Smooth muscle cell (in vitro differentiated cells): Measurements from ENCODE around the gene PC. TPM values are rescaled to one million over a fixed set of nuclear protein-coding genes. Genes with fewer than 3 reads are reported as not detected.

ENCODE experiments used
- DNase-seq: peaks from one replicate; lab custom pipeline; 2025; ENCODE audit not compliant: unreplicated experiment; lab: John Stamatoyannopoulos, UW
- H2AFZ ChIP-seq: fragments of 200-600 bp; sonication (generic); 2 replicates; pipeline ENCODE4 v1.6.0; 2016; ENCODE audit warnings: antibody characterized with exemption, low read depth, mild to moderate bottlenecking
- H3F3A ChIP-seq: fragments of 200-600 bp; sonication (generic); 2 replicates; pipeline ENCODE4 v1.6.0; 2017; ENCODE audit warnings: antibody characterized with exemption, low read depth
- H3K27ac ChIP-seq: fragments of 200-600 bp; sonication (generic); 2 replicates; pipeline ENCODE4 v1.5.1; 2016; ENCODE audit warnings: low read depth, mild to moderate bottlenecking
- H3K27me3 ChIP-seq: fragments of 200-600 bp; sonication (generic); 2 replicates; pipeline ENCODE4 v1.6.1; 2016; ENCODE audit warnings: low read depth, mild to moderate bottlenecking
- H3K36me3 ChIP-seq: fragments of 200-600 bp; sonication (generic); 2 replicates; pipeline ENCODE4 v1.5.1; 2016; ENCODE audit warnings: low read depth
- H3K4me1 ChIP-seq: fragments of 200-600 bp; sonication (generic); 2 replicates; pipeline ENCODE4 v1.5.1; 2016; ENCODE audit warnings: low read depth
- H3K4me2 ChIP-seq: fragments of 200-600 bp; sonication (generic); 2 replicates; pipeline ENCODE4 v1.6.0; 2016; ENCODE audit warnings: mild to moderate bottlenecking
- H3K4me3 ChIP-seq: fragments of 200-600 bp; sonication (generic); 2 replicates; pipeline ENCODE4 v1.5.1; 2016; ENCODE audit warnings: mild to moderate bottlenecking
- H3K79me2 ChIP-seq: fragments of 200-600 bp; sonication (generic); 2 replicates; pipeline ENCODE4 v1.6.0; 2016; ENCODE audit warnings: low read depth, mild to moderate bottlenecking
- H3K9ac ChIP-seq: fragments of 200-600 bp; sonication (generic); 2 replicates; pipeline ENCODE4 v1.6.0; 2016; ENCODE audit warnings: low read depth
- H3K9me3 ChIP-seq: fragments of 200-600 bp; sonication (generic); replicated peaks from 2 replicates; pipeline ENCODE4 v1.5.1; 2016; ENCODE audit warnings: low read depth
- H4K20me1 ChIP-seq: fragments of 200-600 bp; sonication (generic); 2 replicates; pipeline ENCODE4 v1.6.0; 2016; ENCODE audit warnings: low read depth
- WGBS: methylation state at CpG from one replicate; pipeline ENCODE4 v1.1.7; 2016; ENCODE audit warnings: low lambda C conversion rate; 5-methylcytosine and 5-hydroxymethylcytosine counted together
- polyA plus RNA-seq: library from polyadenylated mRNA; unstranded; fragments of >200 nt; fragmentation: Nextera tagmentation; extraction: Ambion mirVana; gene quantifications from 2 replicates; pipeline ENCODE4 v1.2.1, GENCODE V29; 2016
- total RNA-seq: library from RNA; depleted of rRNA; stranded (reverse); fragments of >200 nt; gene quantifications from 2 replicates; pipeline ENCODE4 v1.2.3, GENCODE V29; 2014
- TF ChIP-seq, protein P1 (sequence below): fragments of 200-600 bp; sonication (generic); IDR thresholded peaks from 2 replicates; pipeline ENCODE4 v1.5.1; 2017; ENCODE audit warnings: borderline replicate concordance, mild to moderate bottlenecking, antibody characterized with exemption; ENCODE audit not compliant: insufficient read depth, poor library complexity, severe bottlenecking

The PC gene
- total and polyA plus RNA-seq, 2 experiments from 2014 or later, result 11.8 to 36.1 TPM

DNA sequence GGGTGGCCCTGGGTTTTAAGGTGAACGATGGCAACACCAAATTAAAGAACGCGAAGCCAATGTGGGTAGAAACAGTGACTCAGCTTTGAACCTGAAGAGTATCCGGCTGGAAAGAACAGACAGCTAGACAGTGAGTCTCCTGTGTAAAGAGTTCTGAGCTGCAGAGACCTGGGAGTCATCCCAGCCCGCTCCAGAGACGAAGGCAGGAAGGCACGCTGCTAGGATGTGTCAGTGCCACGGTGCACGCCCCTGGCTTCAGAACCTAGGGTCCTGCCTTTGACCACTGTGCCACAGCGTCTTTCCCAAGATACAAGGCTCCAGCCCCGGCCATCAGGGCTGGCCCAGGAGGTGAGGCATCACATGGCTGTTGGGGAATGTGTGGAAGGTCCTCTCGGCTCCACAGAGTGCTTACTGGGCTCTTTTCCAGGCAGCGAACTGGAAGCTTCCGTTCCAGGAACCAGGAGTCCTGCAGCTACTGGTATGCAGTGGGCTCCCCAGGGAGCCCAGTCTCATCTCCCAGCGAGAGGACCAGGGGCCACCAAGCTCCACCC, 71.4 kb downstream of the PC start:
- no peak for DNase-seq
- Histone ChIP-seq H3K4me1 (peaks cover 13% of the 10 kb centered on the region), H3K9me3 (no peaks in the 10 kb centered on the region), H3K4me3 (no peak overlapping the region), H3K9ac (no peak overlapping the region), H3F3A (no peaks in the 10 kb centered on the region), H4K20me1 (peaks cover under 1% of the 10 kb centered on the region), H3K79me2 (no peaks in the 10 kb centered on the region), H3K36me3 (no peaks in the 10 kb centered on the region), H3K27ac (no peak overlapping the region), H3K4me2 (no peak overlapping the region), H3K27me3 (no peaks in the 10 kb centered on the region), H2AFZ (no peak overlapping the region)
- TF ChIP-seq, protein P1, sequence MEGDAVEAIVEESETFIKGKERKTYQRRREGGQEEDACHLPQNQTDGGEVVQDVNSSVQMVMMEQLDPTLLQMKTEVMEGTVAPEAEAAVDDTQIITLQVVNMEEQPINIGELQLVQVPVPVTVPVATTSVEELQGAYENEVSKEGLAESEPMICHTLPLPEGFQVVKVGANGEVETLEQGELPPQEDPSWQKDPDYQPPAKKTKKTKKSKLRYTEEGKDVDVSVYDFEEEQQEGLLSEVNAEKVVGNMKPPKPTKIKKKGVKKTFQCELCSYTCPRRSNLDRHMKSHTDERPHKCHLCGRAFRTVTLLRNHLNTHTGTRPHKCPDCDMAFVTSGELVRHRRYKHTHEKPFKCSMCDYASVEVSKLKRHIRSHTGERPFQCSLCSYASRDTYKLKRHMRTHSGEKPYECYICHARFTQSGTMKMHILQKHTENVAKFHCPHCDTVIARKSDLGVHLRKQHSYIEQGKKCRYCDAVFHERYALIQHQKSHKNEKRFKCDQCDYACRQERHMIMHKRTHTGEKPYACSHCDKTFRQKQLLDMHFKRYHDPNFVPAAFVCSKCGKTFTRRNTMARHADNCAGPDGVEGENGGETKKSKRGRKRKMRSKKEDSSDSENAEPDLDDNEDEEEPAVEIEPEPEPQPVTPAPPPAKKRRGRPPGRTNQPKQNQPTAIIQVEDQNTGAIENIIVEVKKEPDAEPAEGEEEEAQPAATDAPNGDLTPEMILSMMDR, result no peak
- 82% methylated on average over 15 of the region's 15 CpGs for WGBS

DNA sequence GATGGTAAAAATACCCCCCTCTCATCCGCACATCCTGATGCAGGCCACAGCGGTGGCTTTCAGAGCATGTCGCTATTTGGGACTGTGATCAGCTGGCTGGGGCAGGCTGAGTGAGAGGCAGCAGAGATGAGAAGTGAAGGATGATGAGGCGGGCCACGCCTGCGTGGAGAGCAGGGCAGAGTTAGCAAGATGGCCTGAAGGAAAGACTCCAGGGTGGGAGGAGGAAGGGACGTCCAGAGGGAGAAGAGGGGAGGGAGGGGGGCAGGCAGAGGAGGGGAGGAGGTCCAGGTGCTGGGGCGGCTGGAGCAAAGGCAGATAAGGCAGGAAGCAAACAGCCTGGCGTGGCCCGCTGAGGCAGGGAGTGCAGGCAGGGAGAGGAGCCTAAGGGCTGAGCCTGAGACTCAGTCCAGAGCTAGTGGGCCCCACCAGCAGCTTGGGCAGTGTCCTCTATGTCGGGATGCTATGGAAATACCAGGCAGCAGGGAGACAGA, 72.2 kb downstream of the PC start:
- no peak for DNase-seq
- Histone ChIP-seq H3K4me1 (peaks cover 13% of the 10 kb centered on the region), H3K4me3 (no peak overlapping the region), H3F3A (no peaks in the 10 kb centered on the region), H4K20me1 (peaks cover 6% of the 10 kb centered on the region), H3K79me2 (no peaks in the 10 kb centered on the region), H3K36me3 (no peaks in the 10 kb centered on the region), H3K9me3 (no peaks in the 10 kb centered on the region), H3K27ac (no peak overlapping the region), H3K4me2 (no peak overlapping the region), H2AFZ (no peak overlapping the region), H3K9ac (no peak overlapping the region), H3K27me3 (no peaks in the 10 kb centered on the region)
- TF ChIP-seq, protein P1, result no peak
- 73% methylated on average over 10 of the region's 11 CpGs for WGBS

DNA sequence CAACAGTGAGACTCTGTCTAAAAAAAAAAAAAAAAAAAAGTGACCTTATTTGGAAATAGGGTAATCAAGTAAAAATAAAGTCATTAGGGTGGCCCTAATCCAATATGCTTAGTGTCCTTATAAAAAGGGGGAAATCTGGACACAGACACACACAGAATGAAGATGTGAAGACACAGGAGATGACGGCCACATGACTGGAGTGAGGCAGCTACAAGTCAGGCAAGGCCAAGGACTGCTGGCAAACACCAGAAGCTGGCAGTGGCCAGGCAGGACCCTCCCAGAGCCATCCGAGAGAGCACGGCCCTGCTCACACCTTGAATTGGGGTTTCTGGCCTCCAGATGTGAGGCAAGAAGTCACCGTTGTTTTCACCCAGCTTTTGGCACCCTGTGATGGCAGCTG, 72.7 kb downstream of the PC start:
- DNase-seq, result no peak

DNA sequence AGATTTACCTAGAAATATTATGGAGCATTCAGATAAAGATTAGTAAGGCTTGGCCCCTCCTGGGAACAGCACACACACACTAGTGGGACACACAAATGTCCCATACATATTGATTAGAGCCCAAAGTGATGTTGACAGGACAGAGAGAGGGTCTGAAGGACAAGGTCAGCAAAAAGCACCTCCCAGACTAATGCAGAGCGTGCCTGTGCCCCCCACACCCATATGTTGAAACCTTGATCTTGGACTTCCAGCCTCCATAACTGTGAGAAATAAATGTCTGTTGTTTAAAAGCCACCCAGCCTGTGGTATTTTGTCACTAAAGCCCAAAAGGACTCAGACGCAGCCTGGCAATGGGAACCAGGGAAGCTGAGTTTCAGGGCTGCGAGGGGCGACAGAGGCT, 73.7 kb downstream of the PC start:
- H3K4me1 ChIP-seq, result peaks cover 6% of the 10 kb centered on the region
- no peaks in the 10 kb centered on the region for H3K27me3 ChIP-seq
- no peak overlapping the region for H2AFZ ChIP-seq
- H3K4me3 ChIP-seq, result no peak overlapping the region
- H3K4me2 ChIP-seq, result no peak overlapping the region
- H3K27ac ChIP-seq, result no peak overlapping the region
- no peaks in the 10 kb centered on the region for H3K36me3 ChIP-seq
- H3K9me3 ChIP-seq, result no peaks in the 10 kb centered on the region
- no peaks in the 10 kb centered on the region for H3K79me2 ChIP-seq
- 99% methylated on average over 4 of the region's 4 CpGs for WGBS
- TF ChIP-seq, protein P1, result no peak
- no peak for DNase-seq
- H3K9ac ChIP-seq, result no peak overlapping the region
- no peaks in the 10 kb centered on the region for H3F3A ChIP-seq
- peaks cover 6% of the 10 kb centered on the region for H4K20me1 ChIP-seq

More for the DNA sequence above, 72.7 kb downstream of the PC start:
- TF ChIP-seq, protein P1, result no peak
- Histone ChIP-seq H3K27ac (no peak overlapping the region), H3F3A (no peaks in the 10 kb centered on the region), H4K20me1 (peaks cover 6% of the 10 kb centered on the region), H3K4me1 (peaks cover 13% of the 10 kb centered on the region), H3K9me3 (no peaks in the 10 kb centered on the region), H3K27me3 (no peaks in the 10 kb centered on the region), H3K36me3 (no peaks in the 10 kb centered on the region), H2AFZ (no peak overlapping the region), H3K4me2 (no peak overlapping the region), H3K79me2 (no peaks in the 10 kb centered on the region), H3K9ac (no peak overlapping the region), H3K4me3 (no peak overlapping the region)
- 93% methylated on average over 4 of the region's 4 CpGs for WGBS
